ENCODE data around the gene GAS7.
A peak's percentile ranks its signal among the peaks of the same experiment; 100 is the strongest.

Gene GAS7

GRCh38 chr17:10127819-10128425, 70.5 kb downstream of the GAS7 start:
- no peak for DNase-seq

GRCh38 chr17:10126616-10127501, 71.5 kb downstream of the GAS7 start:
- no peak for DNase-seq

- DNase-seq: no peak
Measured at GRCh38 chr17:10126276-10126615, 72.2 kb downstream of the GAS7 start.

GRCh38 chr17:10125531-10126275, 72.7 kb downstream of the GAS7 start:
- no peak for DNase-seq

- no peak for DNase-seq
Measured at GRCh38 chr17:10123093-10123492, 75.3 kb downstream of the GAS7 start.

GRCh38 chr17:10121971-10122707, 76.3 kb downstream of the GAS7 start:
- DNase-seq: peak; percentile 40

- DNase-seq: peak; percentile 50
Measured at GRCh38 chr17:10120749-10121148, 77.7 kb downstream of the GAS7 start.

- DNase-seq: no peak
Measured at GRCh38 chr17:10120109-10120485, 78.3 kb downstream of the GAS7 start.

- DNase-seq: peak; percentile 24
Measured at GRCh38 chr17:10119203-10120108, 79.0 kb downstream of the GAS7 start.

GRCh38 chr17:10118788-10119130, 79.6 kb downstream of the GAS7 start:
- no peak for DNase-seq

- peak; percentile 36 for DNase-seq
Measured at GRCh38 chr17:10117581-10118001, 80.8 kb downstream of the GAS7 start.

GRCh38 chr17:10116753-10117420, 81.5 kb downstream of the GAS7 start:
- DNase-seq: no peak

- DNase-seq: no peak
Measured at GRCh38 chr17:10116267-10116666, 82.1 kb downstream of the GAS7 start.

- DNase-seq: no peak
Measured at GRCh38 chr17:10115536-10115932, 82.9 kb downstream of the GAS7 start.

GRCh38 chr17:10114931-10115535, 83.4 kb downstream of the GAS7 start:
- DNase-seq: peak; percentile 91

- no peak for DNase-seq
Measured at GRCh38 chr17:10112962-10113361, 85.4 kb downstream of the GAS7 start.

- DNase-seq: no peak
Measured at GRCh38 chr17:10111907-10112452, 86.4 kb downstream of the GAS7 start.

- no peak for DNase-seq
Measured at GRCh38 chr17:10109146-10109545, 89.3 kb downstream of the GAS7 start.

- no peak for DNase-seq
Measured at GRCh38 chr17:10107316-10108165, 90.9 kb downstream of the GAS7 start.

- DNase-seq: no peak
Measured at GRCh38 chr17:10106067-10106466, 92.3 kb downstream of the GAS7 start.

Data from activated gamma-delta T cell treated with Interleukin-2 at 50 U/mL for 16 hours (primary cell).